Dermis blood vessel endothelial cell (primary cell): ENCODE data around the gene AXL. TPM values are rescaled to one million over a fixed set of nuclear protein-coding genes. Genes with fewer than 3 reads are reported as not detected.
"Not testable (repeated sequence)": the region's sequence is repeated elsewhere in the genome, so short reads cannot be mapped to it uniquely, and the experiment has no call there.

ENCODE experiments used
- DNase-seq: peaks from one replicate; pipeline ENCODE4 v3.0.0; 2010
- total RNA-seq: library from RNA; depleted of rRNA; stranded (reverse); fragments of >200 nt; gene quantifications from 2 replicates; pipeline ENCODE4 v1.2.3, GENCODE V29; 2014

The AXL gene
- total RNA-seq, 1 donor from 2014 or later, result 11.2 TPM

DNA sequence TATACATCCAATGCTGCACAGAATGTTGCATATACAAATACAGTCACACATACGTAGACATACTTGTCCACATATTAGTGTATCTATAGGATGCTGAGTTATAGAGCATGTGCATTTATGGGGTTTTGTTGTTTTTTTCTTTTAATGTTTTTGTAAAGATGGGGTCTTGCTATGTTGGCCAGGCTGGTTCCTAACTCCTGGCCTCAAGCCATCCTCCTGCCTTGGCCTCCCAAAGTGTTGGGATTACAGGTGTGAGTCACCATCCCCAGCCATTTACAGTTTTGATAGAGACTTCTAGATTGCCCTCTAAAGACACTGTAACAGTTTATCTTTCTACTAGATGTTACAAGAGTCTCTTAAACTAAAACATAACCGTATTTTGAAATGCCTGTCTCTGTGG lies 59.5 kb downstream of the AXL start:
- no peak for DNase-seq

DNA sequence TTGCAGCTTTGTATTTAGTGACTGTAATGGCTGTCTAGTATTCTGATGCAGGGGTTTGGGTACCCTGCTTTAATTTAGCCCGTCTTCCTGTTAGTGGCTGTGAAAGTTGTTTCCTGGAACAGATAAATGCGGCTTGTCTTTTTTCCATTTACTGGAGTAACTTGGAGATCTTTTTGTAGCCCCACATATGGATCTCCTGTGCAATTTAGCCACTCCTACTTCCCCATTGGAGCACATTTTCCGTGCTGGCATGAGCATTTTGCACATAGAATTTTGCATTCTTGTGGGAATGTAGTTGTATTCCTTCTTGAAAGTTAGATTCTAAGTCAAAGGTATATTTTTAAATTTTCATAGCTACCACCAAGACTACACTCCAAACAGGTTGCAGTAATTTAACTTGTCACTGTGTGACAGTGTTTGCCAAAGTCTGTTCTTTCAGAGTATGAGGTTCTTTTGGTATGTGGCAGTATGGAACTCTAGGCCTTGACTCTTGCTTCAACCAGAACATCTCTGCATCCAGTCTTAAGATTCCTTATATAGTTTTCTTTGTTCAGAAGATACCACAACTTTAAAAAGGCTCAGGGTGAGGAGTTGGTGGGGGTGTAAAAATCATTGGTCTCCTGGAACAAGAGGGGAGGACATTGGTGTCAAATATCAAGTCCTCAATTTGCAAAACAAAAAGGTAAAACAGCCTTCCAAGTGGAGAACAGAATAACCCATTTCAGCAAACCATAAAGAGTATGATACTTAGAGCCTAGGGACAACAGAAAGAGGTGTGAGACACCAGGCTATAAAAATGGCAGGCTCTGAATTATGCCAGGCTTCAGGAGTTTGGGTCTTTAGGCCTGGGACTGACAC lies 69.9 kb downstream of the AXL start:
- DNase-seq, result no peak

DNA sequence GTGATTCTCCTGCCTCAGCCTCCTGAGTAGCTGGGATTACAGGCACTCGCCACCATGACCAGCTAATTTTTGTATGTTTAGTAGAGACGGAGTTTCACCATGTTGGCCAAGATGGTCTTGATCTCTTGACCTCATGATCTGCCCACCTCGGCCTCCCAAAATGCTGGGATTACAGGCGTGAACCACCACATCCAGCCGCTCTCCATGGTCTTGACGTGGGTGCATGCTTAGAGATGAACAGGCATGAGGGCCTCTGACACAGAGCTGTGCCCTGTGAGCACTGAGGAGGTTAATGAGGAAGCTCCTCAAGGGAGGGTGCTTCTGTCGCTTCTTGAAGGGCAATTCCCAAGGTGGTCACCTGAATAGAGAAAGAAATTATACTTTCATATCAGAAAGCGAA lies 70.8 kb downstream of the AXL start:
- not testable (repeated sequence) for DNase-seq

DNA sequence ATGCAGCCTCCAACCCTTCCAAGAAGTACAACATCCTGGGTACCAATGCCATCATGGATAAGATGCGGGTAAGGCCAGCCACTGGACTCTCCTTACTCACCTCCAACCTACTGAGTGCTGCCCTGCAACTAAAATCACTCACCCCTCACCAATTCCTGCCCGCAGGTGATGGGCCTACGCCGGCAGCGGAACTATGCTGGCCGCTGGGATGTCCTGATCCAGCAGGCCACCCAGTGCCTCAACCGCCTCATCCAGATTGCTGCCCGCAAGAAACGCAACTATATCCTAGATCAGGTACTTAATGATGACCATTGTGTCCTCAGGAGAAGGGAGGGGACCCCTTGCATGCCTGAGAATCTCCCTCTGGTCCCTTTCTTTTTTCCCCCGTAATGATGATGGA lies 75.4 kb downstream of the AXL start:
- no peak for DNase-seq

DNA sequence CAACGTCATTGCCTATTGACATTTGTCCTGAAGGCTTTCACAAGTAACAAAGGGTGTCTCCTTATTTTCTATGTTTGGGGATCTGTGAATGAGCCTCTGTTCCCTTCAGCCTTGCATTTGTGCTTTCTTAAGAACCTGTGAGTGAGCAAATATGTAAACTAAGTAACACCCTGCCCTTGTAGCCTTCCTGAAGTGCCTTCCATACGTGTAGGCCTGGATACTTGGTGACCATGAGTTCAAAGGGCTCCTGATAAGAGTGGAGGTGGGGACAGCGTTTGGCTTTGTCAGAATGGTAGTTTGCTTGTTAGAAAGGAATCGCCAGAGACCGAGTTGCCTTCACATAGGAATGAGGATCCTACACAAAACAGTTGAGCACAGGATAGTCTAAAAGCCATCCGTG lies 76.5 kb downstream of the AXL start:
- no peak for DNase-seq

DNA sequence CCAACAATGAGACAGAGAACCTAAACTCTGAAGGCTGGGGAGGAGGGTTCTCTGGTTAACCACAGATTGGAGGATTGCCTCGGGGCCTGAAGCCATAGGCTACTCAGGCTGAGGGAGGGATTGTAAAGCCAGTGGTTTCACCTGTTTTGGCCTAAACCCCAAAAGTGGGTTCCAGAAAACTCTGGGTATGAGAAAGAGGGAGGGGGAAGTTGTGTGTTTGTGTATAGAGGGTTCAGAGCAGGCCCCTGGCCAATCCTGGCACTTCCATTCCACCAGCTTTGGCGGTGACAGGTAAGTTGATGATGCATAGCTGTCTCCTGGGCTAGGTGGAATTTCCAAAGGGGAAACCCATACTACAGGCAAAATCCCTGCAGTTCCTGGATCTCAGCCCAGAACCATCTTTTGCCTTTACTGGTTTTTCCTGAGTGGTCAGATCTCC lies 77.4 kb downstream of the AXL start:
- DNase-seq, result no peak

DNA sequence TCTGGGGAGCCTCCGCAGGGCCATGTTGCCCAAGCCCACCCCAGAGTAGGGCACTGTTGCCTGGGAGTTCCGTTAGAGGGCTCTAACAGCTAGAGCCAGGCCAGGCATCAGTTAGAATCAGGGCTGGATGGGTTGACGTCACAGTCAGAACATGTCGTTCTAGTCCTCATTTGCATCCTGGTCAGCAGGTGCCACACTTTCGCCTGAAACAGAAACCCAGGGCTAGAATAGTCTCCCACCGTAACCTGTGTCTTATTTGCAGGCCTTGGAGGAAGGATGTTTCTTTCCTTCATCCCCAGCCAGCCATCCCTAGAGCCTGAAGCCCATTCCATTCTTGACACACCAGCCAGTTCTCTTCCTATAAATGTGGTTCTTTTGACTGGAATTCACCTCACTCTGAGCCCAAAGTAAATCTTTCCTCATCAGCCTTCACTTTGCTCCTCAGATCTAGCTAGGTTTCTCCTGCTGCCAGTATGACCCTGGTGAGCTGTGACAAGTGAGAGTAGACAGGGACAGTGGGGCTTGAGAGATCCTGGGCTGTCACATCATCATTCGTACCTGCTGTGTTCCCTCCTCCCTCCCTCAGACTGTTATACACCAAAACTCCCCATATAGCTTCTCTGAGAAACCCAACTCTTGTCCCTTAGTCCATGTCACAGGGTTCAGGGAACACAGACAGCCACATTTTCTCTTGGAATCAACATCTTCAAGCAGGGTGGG lies 78.8 kb downstream of the AXL start:
- DNase-seq, result no peak

DNA sequence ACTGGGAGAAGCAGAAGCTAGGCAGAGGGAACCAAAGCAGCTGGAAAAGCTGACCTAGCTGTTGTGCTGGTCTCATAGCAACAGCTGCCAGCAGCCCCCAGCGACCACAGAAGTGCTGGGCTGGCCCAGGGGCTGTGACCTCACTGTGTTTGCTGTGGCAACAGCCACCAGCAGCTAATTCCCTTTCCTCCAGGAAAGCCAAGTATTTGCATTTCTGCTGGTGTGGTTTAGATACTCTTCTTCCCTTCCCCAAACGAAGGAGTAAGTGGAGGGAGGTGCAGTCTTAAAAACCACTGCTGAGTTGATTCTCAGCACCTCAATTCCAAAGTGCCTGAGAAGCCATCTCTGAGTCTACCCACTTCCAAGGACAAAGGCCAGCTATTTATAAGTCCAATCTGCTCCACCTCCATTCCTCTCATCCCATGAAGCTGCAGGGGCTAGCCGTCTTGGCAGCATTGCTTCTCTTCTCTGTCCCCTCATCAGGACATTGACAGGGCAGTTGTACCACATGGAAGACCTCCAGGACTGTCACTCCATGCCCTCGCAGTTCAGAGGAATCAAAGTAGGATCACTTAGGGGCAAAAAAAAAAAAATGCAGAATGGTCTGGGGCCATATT lies 79.4 kb downstream of the AXL start:
- DNase-seq, result peak; percentile 68

DNA sequence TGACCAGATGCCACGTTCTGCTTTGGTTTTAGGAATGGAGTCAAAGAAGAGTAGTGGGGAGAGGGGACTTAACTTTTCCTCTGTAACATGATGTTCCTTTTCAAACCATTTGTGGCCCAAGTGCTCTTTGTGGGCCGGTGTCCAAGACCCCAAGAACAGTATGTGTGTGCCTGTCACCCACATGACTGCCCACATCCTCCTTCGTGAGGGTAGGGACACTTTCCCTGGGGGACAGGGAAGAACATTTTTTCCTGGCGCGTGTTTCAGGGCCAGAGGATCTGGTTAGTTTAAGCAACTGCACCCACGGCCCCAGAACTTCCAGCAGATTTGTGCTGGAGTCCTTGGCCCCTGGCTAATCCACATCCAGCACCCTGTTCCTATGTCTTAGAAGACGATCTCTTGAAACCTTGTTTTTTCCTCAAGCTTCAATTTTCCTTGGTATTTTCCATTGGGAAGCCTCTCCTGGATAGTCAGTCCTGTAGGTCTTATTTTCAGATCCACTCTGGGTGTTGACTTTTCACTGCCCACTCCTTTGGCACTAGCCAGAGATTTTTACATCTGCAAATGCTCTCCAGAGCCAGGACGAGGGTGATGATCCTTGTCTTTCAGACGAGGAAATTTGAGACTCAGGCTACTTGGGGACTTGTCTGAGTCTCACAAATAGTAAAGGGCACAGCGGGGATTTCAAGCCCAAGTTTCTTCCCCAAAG lies 80.2 kb downstream of the AXL start:
- DNase-seq, result no peak

DNA sequence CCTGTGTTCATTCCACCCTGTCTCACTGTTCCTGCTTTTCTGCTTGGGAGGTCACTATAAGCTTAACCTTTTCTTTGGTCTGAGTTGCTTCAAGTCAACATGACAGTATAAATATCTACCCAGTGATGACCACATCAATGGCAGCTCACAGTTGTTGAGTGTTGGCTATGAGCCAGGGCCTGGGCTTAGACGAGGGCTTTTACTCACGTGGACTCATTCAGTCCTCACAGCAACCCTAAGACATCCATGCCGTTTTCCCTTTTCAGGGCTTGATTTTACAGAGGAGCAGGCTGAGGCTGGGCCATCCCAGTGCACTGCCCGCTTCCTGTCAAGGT lies 80.7 kb downstream of the AXL start:
- peak; percentile 72 for DNase-seq

DNA sequence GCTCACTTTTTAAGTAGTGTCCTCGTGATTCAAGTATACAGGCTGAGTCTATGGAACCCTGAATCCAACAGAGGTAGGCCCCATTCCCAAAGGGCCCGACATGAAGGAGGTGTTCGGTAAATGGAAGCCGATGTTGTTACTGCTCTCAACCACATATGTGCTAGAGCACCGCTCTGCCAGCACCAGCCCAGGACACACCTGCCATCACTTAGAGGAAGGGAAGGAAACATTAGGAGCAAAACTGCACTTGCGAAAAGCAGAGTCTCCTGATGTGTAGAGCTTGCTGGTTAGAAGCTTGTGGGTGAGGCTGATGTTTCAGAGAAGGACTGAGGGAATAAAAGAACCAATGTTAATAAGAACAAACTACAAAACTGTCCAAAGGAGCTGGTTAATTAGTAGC lies 81.5 kb downstream of the AXL start:
- DNase-seq, result no peak

DNA sequence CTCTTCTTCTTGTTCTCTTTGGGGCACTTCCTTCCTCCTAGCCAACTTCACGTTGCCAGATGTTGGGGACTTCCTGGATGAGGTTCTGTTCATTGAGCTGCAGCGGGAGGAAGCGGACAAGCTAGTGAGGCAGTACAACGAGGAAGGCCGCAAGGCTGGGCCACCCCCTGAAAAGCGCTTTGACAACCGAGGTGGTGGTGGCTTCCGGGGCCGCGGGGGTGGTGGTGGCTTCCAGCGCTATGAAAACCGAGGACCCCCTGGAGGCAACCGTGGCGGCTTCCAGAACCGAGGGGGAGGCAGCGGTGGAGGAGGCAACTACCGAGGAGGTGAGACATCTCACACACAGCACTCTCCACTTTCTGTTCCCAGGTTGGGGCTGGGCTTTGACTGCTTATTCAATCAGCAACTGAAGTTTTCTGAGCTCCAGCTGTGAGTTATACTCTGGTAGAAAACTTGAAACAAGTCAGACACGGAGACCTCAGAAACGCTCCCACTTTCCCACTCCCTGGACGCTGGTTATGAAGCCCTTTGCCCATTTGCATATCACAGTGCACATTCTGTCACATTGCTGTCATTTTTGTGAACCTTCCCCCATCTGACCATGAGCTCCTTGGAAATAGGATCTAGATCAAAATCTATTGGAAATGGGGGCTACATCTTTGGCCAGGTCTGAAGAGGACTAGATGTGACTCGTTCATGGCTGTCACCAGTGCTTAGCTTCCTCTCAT lies 83.8 kb downstream of the AXL start:
- no peak for DNase-seq

DNA sequence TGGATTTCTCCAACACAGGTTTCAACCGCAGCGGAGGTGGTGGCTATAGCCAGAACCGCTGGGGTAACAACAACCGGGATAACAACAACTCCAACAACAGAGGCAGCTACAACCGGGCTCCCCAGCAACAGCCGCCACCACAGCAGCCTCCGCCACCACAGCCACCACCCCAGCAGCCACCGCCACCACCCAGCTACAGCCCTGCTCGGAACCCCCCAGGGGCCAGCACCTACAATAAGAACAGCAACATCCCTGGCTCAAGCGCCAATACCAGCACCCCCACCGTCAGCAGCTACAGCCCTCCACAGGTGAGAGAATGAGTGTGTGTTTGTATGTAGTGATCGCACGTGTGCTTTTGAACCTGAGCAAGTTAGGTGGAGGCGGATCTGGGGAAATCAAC lies 84.9 kb downstream of the AXL start:
- no peak for DNase-seq

DNA sequence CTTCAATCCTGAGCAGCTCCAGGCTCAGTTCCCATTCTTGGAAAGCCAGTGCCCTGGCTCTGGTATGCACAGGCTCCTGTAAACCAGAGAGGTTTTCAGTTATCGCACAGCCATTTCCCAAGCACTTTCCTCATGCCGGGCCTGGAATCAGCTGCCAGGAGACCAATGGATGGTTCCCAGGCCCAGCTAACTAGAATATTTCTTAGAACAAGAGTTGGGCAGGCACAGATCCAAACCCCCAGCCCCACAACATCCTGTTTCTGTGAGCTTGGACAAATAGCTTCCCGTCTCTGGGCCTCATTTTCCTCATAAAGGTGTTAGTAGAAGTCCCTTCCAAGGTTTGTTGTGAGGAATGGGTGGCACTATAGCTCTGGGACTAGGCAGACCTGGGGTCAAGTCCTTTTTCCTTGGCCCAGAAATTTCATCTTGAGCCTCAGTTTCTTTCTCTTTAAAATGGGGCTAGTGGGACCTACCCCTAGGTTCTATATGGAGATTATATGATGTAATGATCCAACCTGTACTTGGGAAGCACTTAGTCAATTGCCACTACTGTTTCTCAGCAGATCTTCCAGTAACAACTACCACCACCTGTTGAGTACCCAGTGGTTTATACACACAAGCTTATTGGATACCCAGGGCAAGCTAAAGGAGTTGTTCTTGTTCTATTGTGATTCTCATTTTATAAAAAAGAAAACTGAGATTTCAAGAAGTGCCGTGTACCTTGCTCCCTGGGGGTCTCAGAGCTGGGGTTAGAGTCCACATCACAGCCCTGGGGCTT lies 85.9 kb downstream of the AXL start:
- DNase-seq, result peak; percentile 32

DNA sequence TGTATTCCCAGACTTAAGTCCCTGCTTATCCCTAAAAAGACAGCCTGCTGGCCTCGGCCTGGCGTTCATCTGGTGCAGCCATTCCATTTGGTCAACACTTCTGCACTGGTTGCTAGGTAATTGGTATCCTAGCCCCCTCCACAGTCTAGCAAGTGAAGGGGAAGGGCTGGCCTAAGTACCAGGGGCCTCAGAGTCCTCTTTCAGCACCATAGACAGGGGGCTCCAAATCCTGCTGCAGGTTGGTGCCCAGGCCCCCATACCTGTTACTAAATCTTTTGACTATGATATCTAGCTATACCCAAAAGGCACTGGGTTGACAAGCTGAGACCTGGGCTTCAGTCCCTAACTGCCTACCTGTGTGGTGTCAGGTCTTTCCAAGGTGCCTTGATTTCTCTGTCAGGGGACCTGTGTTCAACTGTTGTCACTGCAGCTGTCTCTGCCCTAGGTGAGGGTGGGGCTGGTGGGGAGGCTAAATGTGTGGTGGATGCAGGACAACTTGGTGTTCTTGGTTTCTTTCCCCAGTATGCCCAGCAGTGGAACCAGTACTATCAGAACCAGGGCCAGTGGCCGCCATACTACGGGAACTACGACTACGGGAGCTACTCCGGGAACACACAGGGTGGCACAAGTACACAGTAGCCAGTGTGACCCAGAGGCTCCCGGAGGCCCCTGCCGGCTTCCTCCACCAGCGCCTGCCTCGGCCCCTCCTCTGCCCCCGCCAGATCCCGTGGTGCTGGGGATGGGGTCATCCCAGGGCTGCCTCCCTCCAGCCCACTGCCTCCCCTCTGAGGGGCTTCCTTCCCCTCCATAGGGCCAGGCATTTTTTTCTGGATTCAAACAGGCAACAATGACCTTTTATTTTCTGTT lies 87.1 kb downstream of the AXL start:
- DNase-seq, result no peak

DNA sequence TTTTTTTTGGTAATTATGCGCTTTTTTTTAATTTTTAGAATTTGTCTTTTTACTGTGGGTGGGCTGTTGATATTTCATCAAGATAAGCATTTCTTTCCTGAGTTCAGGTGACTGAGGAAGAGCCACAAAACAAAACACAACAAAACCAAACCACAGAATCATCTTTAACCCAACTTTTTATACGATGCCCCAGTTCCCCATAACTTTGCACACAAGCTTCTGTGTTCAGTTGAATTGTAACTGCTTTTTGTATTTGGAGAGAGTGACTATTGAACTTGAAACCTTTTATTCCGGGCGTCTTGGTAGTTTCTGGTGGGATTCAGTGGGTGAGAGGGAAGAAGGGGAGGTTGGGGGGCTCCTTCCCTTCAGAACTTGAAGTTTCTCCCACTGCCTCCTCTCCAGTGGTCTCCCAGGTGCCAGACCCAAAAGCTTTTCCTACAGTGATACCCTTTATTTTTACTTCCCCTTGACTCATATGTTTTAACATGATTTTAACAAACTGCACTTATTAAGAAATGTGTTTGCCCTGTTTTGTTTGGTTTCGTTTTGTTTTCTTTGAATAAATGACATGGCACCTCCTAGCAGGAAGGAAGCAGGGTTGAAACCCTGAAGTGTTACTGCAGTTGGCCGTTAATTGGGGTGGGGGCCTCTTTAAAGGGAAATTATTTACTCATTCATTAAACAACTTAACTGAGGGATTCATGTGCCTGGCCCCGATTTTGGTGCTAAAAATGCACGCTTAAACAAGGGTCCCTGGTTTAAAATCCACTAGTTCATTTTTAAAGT lies 88.3 kb downstream of the AXL start:
- no peak for DNase-seq

DNA sequence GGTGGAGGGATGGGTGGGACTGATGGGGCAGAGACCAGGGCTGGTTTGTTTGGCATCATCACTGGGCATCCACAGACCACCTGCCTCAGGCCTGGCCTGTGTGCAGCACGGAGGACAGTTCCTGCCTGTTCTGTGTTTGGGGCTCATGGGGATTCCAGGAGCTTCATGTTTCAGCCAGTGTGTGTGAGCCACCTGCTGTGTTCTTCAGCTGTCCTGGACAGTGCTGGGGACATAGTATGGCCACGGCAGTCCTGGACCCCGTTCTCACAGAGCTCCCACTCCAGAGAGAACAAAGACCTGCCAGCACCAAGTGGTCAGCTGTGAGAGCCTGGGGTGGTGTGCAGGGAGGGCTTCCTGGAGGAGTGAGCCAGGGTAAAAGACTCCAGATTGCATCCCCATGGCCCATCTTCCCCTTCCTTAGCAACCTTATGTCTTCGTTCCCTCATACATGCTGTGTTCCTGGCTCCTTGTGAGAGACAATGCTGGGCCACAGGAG lies 89.0 kb downstream of the AXL start:
- no peak for DNase-seq

DNA sequence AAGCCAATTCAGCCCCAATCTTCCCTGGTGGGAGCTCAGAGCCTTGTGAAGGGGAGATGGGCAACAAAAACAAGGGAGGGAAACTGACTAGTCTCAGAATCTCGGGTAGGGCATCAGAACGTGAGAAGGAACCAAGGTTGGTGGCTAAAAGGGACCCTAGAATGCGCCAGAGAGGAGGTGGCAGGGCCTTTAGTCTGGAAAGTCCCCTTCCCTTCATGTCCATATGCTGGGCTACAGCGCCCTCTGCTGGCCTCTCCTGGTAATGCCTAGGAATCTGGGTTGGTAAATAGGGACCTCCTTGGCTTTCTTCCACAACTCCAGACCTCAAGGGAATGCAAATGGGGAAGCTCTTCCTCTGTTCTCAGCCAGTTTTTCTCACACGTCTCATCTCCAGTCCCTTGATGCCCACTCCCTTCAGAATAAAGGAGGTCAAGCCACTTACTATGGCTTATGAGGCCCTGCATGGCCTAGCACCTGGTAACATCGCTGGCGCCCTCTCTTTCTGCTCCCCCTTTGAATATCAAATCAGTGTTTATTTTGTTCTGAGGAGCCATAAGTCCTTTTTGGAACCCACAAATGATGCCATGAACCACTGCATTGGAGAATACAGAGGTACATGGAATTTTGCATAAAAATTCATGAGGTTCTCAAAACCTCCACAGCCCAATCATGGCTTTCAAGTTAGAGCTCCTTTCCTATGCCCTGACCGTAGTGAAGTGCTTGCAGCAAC lies 89.6 kb downstream of the AXL start:
- peak; percentile 94 for DNase-seq
